Activated CD4-positive, alpha-beta T cell treated with anti-CD3 and anti-CD28 coated beads, Interleukin-2, amount 10 ng/mL, durations not matched to agents 7 days and 5 days (primary cell): ENCODE measurements around the gene CCDC192. TPM values are rescaled to one million over a fixed set of nuclear protein-coding genes. Genes with fewer than 3 reads are reported as not detected.
"Not testable (repeated sequence)": the region's sequence is repeated elsewhere in the genome, so short reads cannot be mapped to it uniquely, and the experiment has no call there.

Experiments
- CTCF ChIA-PET: fragments of 350-600 bp; sonication (Branson Sonifier 250); formaldehyde crosslinking; loops from one replicate; lab custom pipeline; 2021; ENCODE audit warnings: antibody characterized with exemption; lab: Charles Lee
- POLR2A ChIA-PET: fragments of 350-600 bp; sonication (Branson Sonifier 250); formaldehyde crosslinking; loops from one replicate; lab custom pipeline; 2021; ENCODE audit warnings: antibody characterized with exemption; lab: Charles Lee
- DNase-seq: peaks from one replicate; pipeline ENCODE4 v3.0.0-alpha.2; 2020
- H3K27ac Mint-ChIP-seq: one replicate; pipeline ENCODE4 v1.8.0; 2021; ENCODE audit warnings: mild to moderate bottlenecking, moderate library complexity, mixed read lengths
- H3K27me3 Mint-ChIP-seq: one replicate; pipeline ENCODE4 v1.8.0; 2021; ENCODE audit warnings: mixed read lengths
- H3K36me3 Mint-ChIP-seq: one replicate; pipeline ENCODE4 v1.8.0; 2021; ENCODE audit warnings: low read depth, mixed read lengths
- H3K4me1 Mint-ChIP-seq: one replicate; pipeline ENCODE4 v1.8.0; 2021; ENCODE audit warnings: mixed read lengths
- H3K4me3 Mint-ChIP-seq: one replicate; pipeline ENCODE4 v1.8.0; 2021; ENCODE audit warnings: mild to moderate bottlenecking, moderate library complexity, mixed read lengths
- H3K9me3 Mint-ChIP-seq: one replicate; pipeline ENCODE4 v1.8.0; 2021; ENCODE audit warnings: mixed read lengths
- total RNA-seq, 2 experiments: library from RNA; stranded (reverse); gene quantifications; one replicate each; pipeline ENCODE4 v1.2.3, GENCODE V29; 2021

The CCDC192 gene
- total RNA-seq, 2 experiments from 2014 or later = not detected

DNA sequence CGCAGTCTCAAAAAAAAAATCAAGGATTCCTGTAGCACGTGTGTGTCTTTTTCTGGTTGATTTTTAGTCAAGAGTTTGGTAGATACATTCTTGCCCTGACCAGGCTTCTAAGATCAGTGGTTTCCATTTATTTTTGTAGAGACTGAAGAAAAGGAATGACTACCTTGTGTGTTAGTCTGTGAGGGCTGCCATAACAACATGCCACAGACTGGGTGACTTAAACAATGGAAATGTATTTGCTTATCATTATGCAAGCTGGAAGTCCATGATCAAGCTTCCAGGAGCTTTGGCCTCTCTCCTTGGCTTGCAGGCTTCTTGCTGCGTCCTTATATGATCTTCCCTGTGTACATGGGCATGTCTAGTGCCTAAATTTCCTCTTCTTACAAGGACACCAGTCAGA is 127.0 kb downstream of the CCDC192 start:
- H3K36me3 Mint-ChIP-seq = no peaks in the 10 kb centered on the region
- ChIA-PET CTCF (no interaction called here), POLR2A (no interaction called here)
- H3K9me3 Mint-ChIP-seq = no peaks in the 10 kb centered on the region
- DNase-seq = no peak
- H3K27me3 Mint-ChIP-seq = peaks cover 24% of the 10 kb centered on the region
- no peak overlapping the region for H3K4me3 Mint-ChIP-seq
- H3K27ac Mint-ChIP-seq = no peak overlapping the region
- no peaks in the 10 kb centered on the region for H3K4me1 Mint-ChIP-seq

GRCh38 chr5:127830829-127831598 is 127.8 kb downstream of the CCDC192 start:
- no peak overlapping the region for H3K4me3 Mint-ChIP-seq
- H3K36me3 Mint-ChIP-seq = no peaks in the 10 kb centered on the region
- ChIA-PET CTCF (interaction anchor here (1.5 kb wide), 1 partner anchor 24 kb away, joined by 5 read pairs; no protein-coding TSS in a partner anchor), POLR2A (no interaction called here)
- H3K27me3 Mint-ChIP-seq = peaks cover 24% of the 10 kb centered on the region
- H3K4me1 Mint-ChIP-seq = no peaks in the 10 kb centered on the region
- no peaks in the 10 kb centered on the region for H3K9me3 Mint-ChIP-seq
- no peak overlapping the region for H3K27ac Mint-ChIP-seq
- DNase-seq = no peak

DNA sequence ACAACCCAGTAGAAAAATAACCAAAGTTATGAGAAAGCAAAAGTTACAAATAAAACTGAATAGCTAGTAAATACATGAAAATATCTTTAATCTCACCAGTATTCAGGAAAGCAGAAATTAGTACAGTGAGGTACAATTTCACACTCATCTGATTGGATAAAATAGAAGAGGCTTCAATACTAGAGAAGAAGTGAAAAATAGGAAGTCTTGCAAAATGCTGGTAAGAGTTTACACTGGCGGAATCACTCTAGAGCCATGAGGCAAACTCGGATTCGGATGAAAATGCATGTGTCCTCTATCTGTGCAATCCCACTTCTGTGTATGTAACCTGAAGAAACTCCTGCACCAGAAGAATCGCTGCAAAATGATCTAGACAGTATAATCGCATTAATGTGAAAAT is 128.9 kb downstream of the CCDC192 start:
- ChIA-PET CTCF (interaction anchor here (1.5 kb wide), 1 partner anchor 25 kb away, joined by 5 read pairs; no protein-coding TSS in a partner anchor), POLR2A (no interaction called here)
- Mint-ChIP-seq H3K9me3 (no peaks in the 10 kb centered on the region), H3K36me3 (no peaks in the 10 kb centered on the region), H3K27me3 (peaks cover 24% of the 10 kb centered on the region), H3K4me3 (no peak overlapping the region), H3K27ac (no peak overlapping the region), H3K4me1 (no peaks in the 10 kb centered on the region)
- DNase-seq = no peak

- ChIA-PET POLR2A (no interaction called here), CTCF (interaction anchor here (1.1 to 1.3 kb wide), 2 partner anchors 10 to 13 kb away, joined by 3 to 4 read pairs; no protein-coding TSS in a partner anchor)
- no peak for DNase-seq
- Mint-ChIP-seq H3K9me3 (no peaks in the 10 kb centered on the region), H3K36me3 (no peaks in the 10 kb centered on the region), H3K4me3 (no peak overlapping the region), H3K27me3 (peaks cover 20% of the 10 kb centered on the region), H3K27ac (no peak overlapping the region), H3K4me1 (no peaks in the 10 kb centered on the region)
These were observed 130.9 kb downstream of the CCDC192 start for GRCh38 chr5:127834094-127834531.

- ChIA-PET POLR2A (no interaction called here), CTCF (interaction anchor here (1.1 kb wide), 1 partner anchor 13 kb away, joined by 3 read pairs; no protein-coding TSS in a partner anchor)
- Mint-ChIP-seq H3K4me3 (no peak overlapping the region), H3K27ac (no peak overlapping the region), H3K9me3 (no peaks in the 10 kb centered on the region), H3K27me3 (peaks cover 19% of the 10 kb centered on the region), H3K36me3 (no peaks in the 10 kb centered on the region), H3K4me1 (no peaks in the 10 kb centered on the region)
- no peak for DNase-seq
These were observed 131.4 kb downstream of the CCDC192 start for GRCh38 chr5:127834554-127834953.

- no peak for DNase-seq
- POLR2A ChIA-PET = no interaction called here
- Mint-ChIP-seq H3K36me3 (no peaks in the 10 kb centered on the region), H3K27ac (no peak overlapping the region), H3K9me3 (no peaks in the 10 kb centered on the region), H3K4me1 (no peaks in the 10 kb centered on the region), H3K27me3 (peaks cover 6% of the 10 kb centered on the region), H3K4me3 (no peak overlapping the region)
- CTCF ChIA-PET = no interaction called here
These were observed 135.5 kb downstream of the CCDC192 start for GRCh38 chr5:127838661-127839060.

- no peaks in the 10 kb centered on the region for H3K4me1 Mint-ChIP-seq
- DNase-seq = no peak
- no peak overlapping the region for H3K27ac Mint-ChIP-seq
- no peaks in the 10 kb centered on the region for H3K9me3 Mint-ChIP-seq
- no peak overlapping the region for H3K4me3 Mint-ChIP-seq
- no peaks in the 10 kb centered on the region for H3K36me3 Mint-ChIP-seq
- POLR2A ChIA-PET = no interaction called here
- CTCF ChIA-PET = no interaction called here
- peaks cover 2% of the 10 kb centered on the region for H3K27me3 Mint-ChIP-seq
These were observed 135.9 kb downstream of the CCDC192 start for GRCh38 chr5:127839072-127839471.

DNA sequence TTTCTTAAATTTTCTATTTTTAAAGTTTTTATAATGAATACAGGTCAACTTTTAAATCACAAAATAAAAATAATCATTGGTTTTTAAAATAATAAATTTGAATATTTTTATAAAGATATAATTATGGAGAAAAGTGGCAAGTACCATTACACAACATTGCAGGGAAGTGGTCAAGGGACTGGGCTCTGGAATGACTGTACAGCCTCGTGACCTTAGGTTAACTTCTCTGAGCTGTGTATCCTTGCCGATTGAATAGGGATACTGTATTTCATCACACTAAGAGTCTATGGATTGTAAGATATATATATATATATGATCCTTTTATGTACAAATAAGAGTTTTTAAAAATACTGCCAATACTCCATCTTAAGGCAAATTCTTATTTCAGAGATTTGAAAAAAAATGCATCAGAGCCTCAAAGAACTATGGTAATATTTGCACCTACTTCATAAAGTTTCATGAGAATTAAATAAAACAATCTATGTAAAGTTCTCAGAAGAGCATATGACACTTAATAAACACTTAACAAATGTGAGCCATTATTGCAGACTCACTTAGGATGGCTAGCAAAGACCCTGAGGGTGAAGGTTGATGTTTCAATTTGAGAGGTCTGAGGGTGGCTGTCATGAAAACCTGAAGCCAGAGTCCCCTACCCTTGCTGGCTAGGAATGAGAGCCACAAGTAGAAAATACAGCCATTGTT is 136.5 kb downstream of the CCDC192 start:
- no peaks in the 10 kb centered on the region for H3K4me1 Mint-ChIP-seq
- DNase-seq = no peak
- H3K27me3 Mint-ChIP-seq = no peaks in the 10 kb centered on the region
- no peaks in the 10 kb centered on the region for H3K9me3 Mint-ChIP-seq
- CTCF ChIA-PET = no interaction called here
- H3K36me3 Mint-ChIP-seq = no peaks in the 10 kb centered on the region
- H3K27ac Mint-ChIP-seq = no peak overlapping the region
- POLR2A ChIA-PET = no interaction called here
- H3K4me3 Mint-ChIP-seq = no peak overlapping the region

- DNase-seq = no peak
- Mint-ChIP-seq H3K4me1 (no peaks in the 10 kb centered on the region), H3K36me3 (no peaks in the 10 kb centered on the region), H3K4me3 (no peak overlapping the region), H3K27ac (no peak overlapping the region), H3K9me3 (no peaks in the 10 kb centered on the region), H3K27me3 (no peaks in the 10 kb centered on the region)
- ChIA-PET CTCF (no interaction called here), POLR2A (no interaction called here)
These were observed 137.0 kb downstream of the CCDC192 start for GRCh38 chr5:127840198-127840524.

GRCh38 chr5:127840809-127841208 is 137.6 kb downstream of the CCDC192 start:
- no peaks in the 10 kb centered on the region for H3K27me3 Mint-ChIP-seq
- no peak overlapping the region for H3K4me3 Mint-ChIP-seq
- H3K36me3 Mint-ChIP-seq = no peaks in the 10 kb centered on the region
- no peak overlapping the region for H3K27ac Mint-ChIP-seq
- H3K9me3 Mint-ChIP-seq = no peaks in the 10 kb centered on the region
- no peaks in the 10 kb centered on the region for H3K4me1 Mint-ChIP-seq
- no peak for DNase-seq
- CTCF ChIA-PET = interaction anchor here (1.4 to 1.6 kb wide), 2 partner anchors 9 to 19 kb away, joined by 3 read pairs; no protein-coding TSS in a partner anchor
- POLR2A ChIA-PET = no interaction called here

GRCh38 chr5:127844581-127845021 is 141.4 kb downstream of the CCDC192 start:
- H3K36me3 Mint-ChIP-seq = no peaks in the 10 kb centered on the region
- H3K4me1 Mint-ChIP-seq = no peaks in the 10 kb centered on the region
- ChIA-PET CTCF (interaction anchor here (0.9 to 1.7 kb wide), 2 partner anchors 11 to 43 kb away, joined by 3 to 4 read pairs; no protein-coding TSS in a partner anchor), POLR2A (no interaction called here)
- H3K4me3 Mint-ChIP-seq = no peak overlapping the region
- no peaks in the 10 kb centered on the region for H3K27me3 Mint-ChIP-seq
- H3K9me3 Mint-ChIP-seq = no peaks in the 10 kb centered on the region
- DNase-seq = no peak
- H3K27ac Mint-ChIP-seq = no peak overlapping the region

DNA sequence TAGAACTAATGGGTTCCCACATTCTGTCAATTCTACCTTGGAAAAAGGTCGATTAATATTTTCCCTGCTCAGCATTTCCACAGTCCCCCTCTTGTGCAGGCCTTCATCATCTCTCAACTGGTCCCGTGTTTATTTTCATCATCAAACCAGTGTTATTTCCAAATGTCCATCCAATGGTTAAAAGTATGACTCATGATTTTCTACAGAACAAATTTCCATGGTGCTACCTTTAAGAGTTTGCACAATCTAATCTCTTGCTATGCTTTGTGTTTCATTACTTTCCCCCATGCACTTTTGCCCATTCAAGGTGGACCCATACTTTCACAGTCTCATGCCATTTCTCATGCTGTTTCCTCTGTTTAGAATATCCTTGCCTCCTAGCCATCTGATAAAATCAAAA is 143.7 kb downstream of the CCDC192 start:
- H3K4me3 Mint-ChIP-seq = no peak overlapping the region
- H3K9me3 Mint-ChIP-seq = no peaks in the 10 kb centered on the region
- H3K4me1 Mint-ChIP-seq = no peaks in the 10 kb centered on the region
- CTCF ChIA-PET = no interaction called here
- no peak for DNase-seq
- POLR2A ChIA-PET = no interaction called here
- no peak overlapping the region for H3K27ac Mint-ChIP-seq
- no peaks in the 10 kb centered on the region for H3K27me3 Mint-ChIP-seq
- no peaks in the 10 kb centered on the region for H3K36me3 Mint-ChIP-seq

- H3K4me3 Mint-ChIP-seq, POLR2A ChIA-PET, DNase-seq, H3K27ac Mint-ChIP-seq, H3K27me3 Mint-ChIP-seq, CTCF ChIA-PET, H3K36me3 Mint-ChIP-seq, H3K4me1 Mint-ChIP-seq, H3K9me3 Mint-ChIP-seq: not testable (repeated sequence)
These were observed 144.4 kb downstream of the CCDC192 start for GRCh38 chr5:127847641-127848040.
